Fibroblast of lung (primary cell): ENCODE results near the gene COG4. TPM values are rescaled to one million over a fixed set of nuclear protein-coding genes. Genes with fewer than 3 reads are reported as not detected.

ENCODE experiments used
- DNase-seq, 2 donors: peaks; one replicate each; pipeline versions ENCODE4 v3.0.0 to v3.0.0-alpha.2; 2010; ENCODE audit warnings: low read depth in 2 of 2
- H2AFZ ChIP-seq: 2 replicates; pipeline ENCODE4 v1.5.1; 2012; ENCODE audit warnings: low read length, control low read depth, inconsistent platforms
- H3K27ac ChIP-seq: 2 replicates; pipeline ENCODE4 v1.5.1; 2011; ENCODE audit warnings: low read length, control low read depth; ENCODE audit not compliant: insufficient read depth
- H3K27me3 ChIP-seq: 2 replicates; pipeline ENCODE4 v1.5.1; 2011; ENCODE audit warnings: mild to moderate bottlenecking, low read length; ENCODE audit not compliant: control insufficient read depth, insufficient read depth
- H3K36me3 ChIP-seq: 2 replicates; pipeline ENCODE4 v1.5.1; 2011; ENCODE audit warnings: low read length; ENCODE audit not compliant: control insufficient read depth, insufficient read depth
- H3K4me1 ChIP-seq: 2 replicates; pipeline ENCODE4 v1.5.1; 2011; ENCODE audit warnings: low read length; ENCODE audit not compliant: control insufficient read depth, insufficient read depth; ENCODE audit errors: extremely low read depth
- H3K4me2 ChIP-seq: 2 replicates; pipeline ENCODE4 v1.5.1; 2011; ENCODE audit warnings: low read length, control low read depth; ENCODE audit not compliant: insufficient read depth; ENCODE audit errors: extremely low read depth
- H3K4me3 ChIP-seq, 4 experiments: fragments of 200-600 bp in 1 of 4; sonication (generic) in 1 of 4; replicated peaks in 1 of 4; 2 replicates each; pipeline ENCODE4 v1.5.1; 2011 to 2016; ENCODE audit warnings: low read length in 4 of 4, low read depth in 3 of 4, mild to moderate bottlenecking in 3 of 4, control low read depth in 2 of 4, inconsistent platforms in 1 of 4, mixed read lengths in 1 of 4; ENCODE audit not compliant: insufficient read depth in 1 of 4; ENCODE audit errors: control extremely low read depth in 1 of 4
- H3K79me2 ChIP-seq: 2 replicates; pipeline ENCODE4 v1.5.1; 2012; ENCODE audit warnings: mild to moderate bottlenecking, low read length, inconsistent platforms; ENCODE audit not compliant: control insufficient read depth, insufficient read depth
- H3K9ac ChIP-seq: 2 replicates; pipeline ENCODE4 v1.5.1; 2011; ENCODE audit warnings: mild to moderate bottlenecking, low read length, control low read depth; ENCODE audit not compliant: insufficient read depth
- H3K9me3 ChIP-seq: 2 replicates; pipeline ENCODE4 v1.5.1; 2012; ENCODE audit warnings: low read depth, low read length; ENCODE audit not compliant: control insufficient read depth, insufficient read depth
- H4K20me1 ChIP-seq: 2 replicates; pipeline ENCODE4 v1.5.1; 2011; ENCODE audit warnings: low read length; ENCODE audit not compliant: control insufficient read depth, insufficient read depth; ENCODE audit errors: extremely low read depth
- EZH2 ChIP-seq: IDR thresholded peaks from 2 replicates; pipeline ENCODE4 v1.5.1; 2012; ENCODE audit warnings: low read length, control low read depth, mild to moderate bottlenecking; ENCODE audit errors: missing control alignments
- polyA minus RNA-seq: library from RNA; depleted of rRNA, polyadenylated mRNA; stranded (reverse); fragments of >200 nt; gene quantifications from 2 replicates; pipeline ENCODE4 v1.2.3, GENCODE V29; 2011; ENCODE audit warnings: low replicate concordance
- polyA plus RNA-seq, 2 donors: library from polyadenylated mRNA; depleted of rRNA in 1 of 2; stranded (reverse) in 1 of 2; unstranded in 1 of 2; fragments of >200 nt; gene quantifications; 2 replicates each; pipeline ENCODE4 v1.2.1, GENCODE V29; 2011 to 2012; ENCODE audit warnings: missing spikeins in 1 of 2
- total RNA-seq: library from RNA; depleted of rRNA; stranded (reverse); fragments of >200 nt; gene quantifications from 2 replicates; pipeline ENCODE4 v1.2.1, GENCODE V29; 2014
- TF ChIP-seq, protein P1 (sequence below), 2 donors: IDR thresholded peaks in 1 of 2; conservative IDR thresholded peaks in 1 of 2; 1 replicate in 1 of 2; 2 replicates in 1 of 2; pipeline ENCODE4 v1.5.1; 2011 to 2012; ENCODE audit warnings: low read length in 2 of 2, control low read depth in 1 of 2, inconsistent platforms in 1 of 2, low read depth in 1 of 2, mild to moderate bottlenecking in 1 of 2

Gene COG4
- total RNA-seq (79.6 and 117 TPM in 2 replicates), polyA plus RNA-seq (36.2 and 50.7 TPM in 2 replicates), polyA minus RNA-seq (87.9 and 103 TPM in 2 replicates)
- polyA plus RNA-seq (2012) = 37.7 and 56.8 TPM in 2 replicates

DNA sequence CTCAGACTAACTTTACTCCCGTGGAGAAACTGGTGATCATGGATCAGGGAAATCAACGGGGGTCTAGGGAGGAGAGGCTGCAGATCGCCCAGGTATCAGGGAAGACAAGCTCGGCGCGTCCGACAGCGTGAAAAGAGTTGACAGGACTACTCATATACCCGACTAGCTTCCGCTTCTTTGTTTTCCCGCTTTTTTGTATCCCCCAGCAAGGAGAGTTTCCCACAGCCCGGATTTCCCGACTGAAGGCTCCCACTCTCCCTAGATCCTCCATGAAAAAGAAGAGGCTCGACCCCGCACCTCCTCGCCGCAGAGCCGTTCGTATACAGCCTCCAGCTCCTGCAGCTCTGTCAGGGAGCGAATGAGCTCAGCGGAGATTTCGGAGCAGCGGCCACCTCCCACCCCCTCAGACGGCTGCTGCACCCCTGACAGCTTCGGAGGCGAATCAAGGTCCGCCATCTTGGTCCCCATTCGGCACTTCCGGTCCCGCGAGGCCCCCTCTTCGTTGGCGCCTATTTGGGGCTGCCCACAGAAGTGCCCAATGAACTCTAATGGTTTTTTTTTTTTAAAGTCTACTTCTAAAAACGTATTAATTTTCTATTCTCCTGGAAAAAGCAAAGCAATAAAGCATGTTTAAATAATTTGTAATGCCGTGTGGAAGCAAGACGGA lies at the start of gene COG4:
TSS of gene COG4 (minus strand) at position 479 of the 667 bp plus-strand sequence. CDS start at position 468, 11 bp downstream.
- Histone ChIP-seq H3K27me3 (no peaks in the 10 kb centered on the region), H3K4me3 (peak within 1 kb of the TSS; percentile 76 to 98 (median 94)), H3K4me1 (peaks cover 10% of the 10 kb centered on the region), H3K4me2 (peak within 1 kb of the TSS; percentile 100), H3K9me3 (no peaks in the 10 kb centered on the region), H3K9ac (peak within 1 kb of the TSS; percentile 89), H3K79me2 (peaks cover 62% of the 10 kb centered on the region), H3K36me3 (no peaks in the 10 kb centered on the region), H2AFZ (peak within 1 kb of the TSS; percentile 75), H3K27ac (peak within 1 kb of the TSS; percentile 92), H4K20me1 (no peaks in the 10 kb centered on the region)
- DNase-seq = peak; percentile 78 to 87
- no peak for TF ChIP-seq EZH2
- TF ChIP-seq, protein P1, sequence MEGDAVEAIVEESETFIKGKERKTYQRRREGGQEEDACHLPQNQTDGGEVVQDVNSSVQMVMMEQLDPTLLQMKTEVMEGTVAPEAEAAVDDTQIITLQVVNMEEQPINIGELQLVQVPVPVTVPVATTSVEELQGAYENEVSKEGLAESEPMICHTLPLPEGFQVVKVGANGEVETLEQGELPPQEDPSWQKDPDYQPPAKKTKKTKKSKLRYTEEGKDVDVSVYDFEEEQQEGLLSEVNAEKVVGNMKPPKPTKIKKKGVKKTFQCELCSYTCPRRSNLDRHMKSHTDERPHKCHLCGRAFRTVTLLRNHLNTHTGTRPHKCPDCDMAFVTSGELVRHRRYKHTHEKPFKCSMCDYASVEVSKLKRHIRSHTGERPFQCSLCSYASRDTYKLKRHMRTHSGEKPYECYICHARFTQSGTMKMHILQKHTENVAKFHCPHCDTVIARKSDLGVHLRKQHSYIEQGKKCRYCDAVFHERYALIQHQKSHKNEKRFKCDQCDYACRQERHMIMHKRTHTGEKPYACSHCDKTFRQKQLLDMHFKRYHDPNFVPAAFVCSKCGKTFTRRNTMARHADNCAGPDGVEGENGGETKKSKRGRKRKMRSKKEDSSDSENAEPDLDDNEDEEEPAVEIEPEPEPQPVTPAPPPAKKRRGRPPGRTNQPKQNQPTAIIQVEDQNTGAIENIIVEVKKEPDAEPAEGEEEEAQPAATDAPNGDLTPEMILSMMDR (conservative IDR thresholded peaks at IDR 0.05 in 1 of 2, IDR thresholded peaks at IDR 0.05 in 1 of 2; ENCODE audit: low read depth in 1 of 2, low read length in 2 of 2) = no peak

GRCh38 chr16:70572926-70573270 lies 49.5 kb upstream of the COG4 start:
- Histone ChIP-seq H3K4me3 (no peak overlapping the region), H3K4me1 (peaks cover 44% of the 10 kb centered on the region), H2AFZ (no peak overlapping the region), H3K27me3 (no peaks in the 10 kb centered on the region), H3K9ac (no peak overlapping the region), H4K20me1 (no peaks in the 10 kb centered on the region), H3K9me3 (no peaks in the 10 kb centered on the region), H3K27ac (peak overlapping the region; percentile 65), H3K36me3 (peaks cover 26% of the 10 kb centered on the region), H3K79me2 (no peaks in the 10 kb centered on the region), H3K4me2 (peak overlapping the region; percentile 49)
- DNase-seq = no peak
- TF ChIP-seq EZH2 = no peak
- TF ChIP-seq, protein P1 (conservative IDR thresholded peaks at IDR 0.05 in 1 of 2, IDR thresholded peaks at IDR 0.05 in 1 of 2; ENCODE audit: low read depth in 1 of 2, low read length in 2 of 2) = no peak

GRCh38 chr16:70572050-70572925 lies 48.9 kb upstream of the COG4 start:
- DNase-seq = peak in 1 of 2 donors; percentile 45
- Histone ChIP-seq H3K27me3 (no peaks in the 10 kb centered on the region), H3K4me3 (no peak overlapping the region), H3K79me2 (no peaks in the 10 kb centered on the region), H3K9me3 (no peaks in the 10 kb centered on the region), H3K4me1 (peaks cover 42% of the 10 kb centered on the region), H3K4me2 (peak overlapping the region; percentile 49), H2AFZ (no peak overlapping the region), H4K20me1 (no peaks in the 10 kb centered on the region), H3K36me3 (peaks cover 26% of the 10 kb centered on the region), H3K9ac (no peak overlapping the region), H3K27ac (peak overlapping the region; percentile 58)
- no peak for TF ChIP-seq EZH2
- TF ChIP-seq, protein P1 (conservative IDR thresholded peaks at IDR 0.05 in 1 of 2, IDR thresholded peaks at IDR 0.05 in 1 of 2; ENCODE audit: low read depth in 1 of 2, low read length in 2 of 2) = no peak
